Left ventricle myocardium inferior (tissue), 1 donor: ENCODE results near the gene CDKN1C. TPM values are rescaled to one million over a fixed set of nuclear protein-coding genes. Genes with fewer than 3 reads are reported as not detected.

Experiments
- DNase-seq: peaks from one replicate; pipeline ENCODE4 v3.0.0-alpha.2; 2020
- H3K27ac ChIP-seq: fragments of 200-600 bp; replicated peaks from 2 replicates; pipeline ENCODE4 v1.8.0; 2021
- H3K27me3 ChIP-seq: fragments of 200-600 bp; 2 replicates; pipeline ENCODE4 v1.8.0; 2021; ENCODE audit warnings: low read depth
- H3K36me3 ChIP-seq: fragments of 200-600 bp; 2 replicates; pipeline ENCODE4 v1.8.0; 2021
- H3K4me1 ChIP-seq: fragments of 200-600 bp; 2 replicates; pipeline ENCODE4 v1.8.0; 2021
- H3K4me3 ChIP-seq: fragments of 200-600 bp; 2 replicates; pipeline ENCODE4 v1.8.0; 2021; ENCODE audit warnings: mild to moderate bottlenecking, moderate library complexity
- H3K9me3 ChIP-seq: fragments of 200-600 bp; replicated peaks from 2 replicates; pipeline ENCODE4 v1.8.0; 2021
- intact Hi-C: fragments of 100-400 bp; cut with micrococcal nuclease; formaldehyde crosslinking; loops from one replicate; pipeline ENCODE4 v1.11.0; 2022
- total RNA-seq: library from RNA; stranded (reverse); fragmentation: NEBNext Ultra II Directional; extraction: Animal tissue kit (Norgen Biotek cat#: 25700); gene quantifications from one replicate; pipeline ENCODE4 v1.2.1, GENCODE V29; 2021
- TF ChIP-seq, protein P1 (sequence below): fragments of 200-600 bp; IDR thresholded peaks from 2 replicates; pipeline ENCODE4 v1.8.0; 2021; ENCODE audit warnings: antibody characterized with exemption, mild to moderate bottlenecking, borderline replicate concordance
- donor health status: DM: no; HTN: yes; CAD: no; lungs with severe emphysema.

The CDKN1C gene
- total RNA-seq, 1 donor from 2014 or later = 33.0 TPM

- no peak for DNase-seq
- Histone ChIP-seq H3K9me3 (peaks cover 7% of the 10 kb centered on the region), H3K27ac (peak overlapping the region; percentile 91), H3K36me3 (peaks cover 8% of the 10 kb centered on the region), H3K27me3 (no peaks in the 10 kb centered on the region), H3K4me1 (peaks cover 43% of the 10 kb centered on the region), H3K4me3 (peak overlapping the region; percentile 92)
- intact Hi-C loops = loop anchor here (10.0 kb wide), 1 partner anchor 457 kb away; no protein-coding TSS in a partner anchor
- TF ChIP-seq, protein P1, sequence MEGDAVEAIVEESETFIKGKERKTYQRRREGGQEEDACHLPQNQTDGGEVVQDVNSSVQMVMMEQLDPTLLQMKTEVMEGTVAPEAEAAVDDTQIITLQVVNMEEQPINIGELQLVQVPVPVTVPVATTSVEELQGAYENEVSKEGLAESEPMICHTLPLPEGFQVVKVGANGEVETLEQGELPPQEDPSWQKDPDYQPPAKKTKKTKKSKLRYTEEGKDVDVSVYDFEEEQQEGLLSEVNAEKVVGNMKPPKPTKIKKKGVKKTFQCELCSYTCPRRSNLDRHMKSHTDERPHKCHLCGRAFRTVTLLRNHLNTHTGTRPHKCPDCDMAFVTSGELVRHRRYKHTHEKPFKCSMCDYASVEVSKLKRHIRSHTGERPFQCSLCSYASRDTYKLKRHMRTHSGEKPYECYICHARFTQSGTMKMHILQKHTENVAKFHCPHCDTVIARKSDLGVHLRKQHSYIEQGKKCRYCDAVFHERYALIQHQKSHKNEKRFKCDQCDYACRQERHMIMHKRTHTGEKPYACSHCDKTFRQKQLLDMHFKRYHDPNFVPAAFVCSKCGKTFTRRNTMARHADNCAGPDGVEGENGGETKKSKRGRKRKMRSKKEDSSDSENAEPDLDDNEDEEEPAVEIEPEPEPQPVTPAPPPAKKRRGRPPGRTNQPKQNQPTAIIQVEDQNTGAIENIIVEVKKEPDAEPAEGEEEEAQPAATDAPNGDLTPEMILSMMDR = no peak
Observed at GRCh38 chr11:2881076-2881980, 4.2 kb downstream of the CDKN1C start.

GRCh38 chr11:2880646-2881045 lies 4.9 kb downstream of the CDKN1C start:
- Histone ChIP-seq H3K4me1 (peaks cover 41% of the 10 kb centered on the region), H3K27me3 (no peaks in the 10 kb centered on the region), H3K4me3 (no peak overlapping the region), H3K27ac (no peak overlapping the region), H3K9me3 (peaks cover 7% of the 10 kb centered on the region), H3K36me3 (peaks cover 8% of the 10 kb centered on the region)
- intact Hi-C loops = loop anchor here (10.0 kb wide), 1 partner anchor 456 kb away; no protein-coding TSS in a partner anchor
- TF ChIP-seq, protein P1 = no peak
- no peak for DNase-seq

GRCh38 chr11:2878782-2879181 lies 6.8 kb downstream of the CDKN1C start:
- TF ChIP-seq, protein P1 = no peak
- Histone ChIP-seq H3K9me3 (peaks cover 14% of the 10 kb centered on the region), H3K27ac (no peak overlapping the region), H3K4me1 (peaks cover 28% of the 10 kb centered on the region), H3K4me3 (no peak overlapping the region), H3K36me3 (peaks cover 8% of the 10 kb centered on the region), H3K27me3 (no peaks in the 10 kb centered on the region)
- intact Hi-C loops = no loop called here
- DNase-seq = no peak

GRCh38 chr11:2877474-2877873 lies 8.1 kb downstream of the CDKN1C start:
- Histone ChIP-seq H3K9me3 (peaks cover 14% of the 10 kb centered on the region), H3K4me1 (peaks cover 14% of the 10 kb centered on the region), H3K27me3 (peaks cover 5% of the 10 kb centered on the region), H3K36me3 (peaks cover 8% of the 10 kb centered on the region), H3K4me3 (no peak overlapping the region), H3K27ac (no peak overlapping the region)
- TF ChIP-seq, protein P1 = no peak
- intact Hi-C loops = no loop called here
- no peak for DNase-seq

DNA sequence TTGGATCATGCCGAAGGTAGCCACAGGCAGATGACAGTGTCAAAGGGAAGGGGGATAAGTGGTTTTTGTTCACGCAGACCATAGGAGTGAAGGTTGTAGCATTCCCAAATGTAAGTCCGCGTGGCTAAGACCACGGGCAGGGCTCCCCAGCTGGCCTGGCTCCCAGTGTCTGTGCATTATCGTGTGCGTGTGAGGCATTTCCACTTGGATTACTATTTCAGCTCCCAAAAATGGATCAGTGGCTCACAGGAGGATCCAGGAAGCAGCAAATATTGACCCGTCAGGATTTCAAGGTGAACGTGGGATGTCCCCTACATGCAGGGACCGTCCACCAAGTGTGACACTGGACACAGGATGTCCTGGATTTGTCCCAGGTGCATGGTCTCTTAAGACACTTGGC lies 10.6 kb downstream of the CDKN1C start:
- H3K27ac ChIP-seq = no peak overlapping the region
- TF ChIP-seq, protein P1 = no peak
- no peak for DNase-seq
- H3K4me1 ChIP-seq = peaks cover 12% of the 10 kb centered on the region
- H3K27me3 ChIP-seq = peaks cover 29% of the 10 kb centered on the region
- H3K36me3 ChIP-seq = peaks cover 8% of the 10 kb centered on the region
- H3K9me3 ChIP-seq = peaks cover 14% of the 10 kb centered on the region
- H3K4me3 ChIP-seq = no peak overlapping the region
- intact Hi-C loops = no loop called here
